ENCODE results near the gene FRMPD1. TPM values are rescaled to one million over a fixed set of nuclear protein-coding genes. Genes with fewer than 3 reads are reported as not detected.

The FRMPD1 gene
- total RNA-seq, 4 donors from 2014 or later, result 0.46 to 1.7 (median 1.0) TPM

DNA sequence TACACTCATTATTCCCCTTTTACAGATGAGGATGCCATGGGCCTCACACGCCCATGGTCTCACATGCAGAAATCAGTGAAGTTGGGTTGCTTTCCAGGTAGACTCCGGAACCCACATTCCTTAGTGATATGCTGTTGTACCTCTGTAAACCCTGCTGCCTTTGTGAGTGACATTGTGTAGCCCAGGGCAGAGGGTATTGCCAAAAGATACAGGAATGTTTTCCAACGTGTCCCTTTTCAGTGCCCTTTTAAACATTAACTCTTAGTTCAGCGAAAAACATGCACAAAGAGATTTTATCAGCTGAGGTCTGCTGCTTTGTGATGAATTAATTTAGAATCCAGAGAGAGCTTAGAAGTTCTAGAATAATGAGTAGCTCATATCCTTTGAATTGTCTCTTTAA, 64.5 kb downstream of the FRMPD1 start:
- in situ Hi-C loops (cut with MboI; ENCODE audit: low sequenced_read_pairs in 4 of 4), result no loop called here
- H3K9me3 ChIP-seq, result no peaks in the 10 kb centered on the region
- no peak for DNase-seq
- intact Hi-C loops (cut with DNase I; ENCODE audit: low total_unique reads), result no loop called here
- ATAC-seq, result no peak
- H3K4me3 ChIP-seq, result no peak overlapping the region
- TF ChIP-seq POLR2A (IDR thresholded peaks at IDR 0.05), result no peak
- TF ChIP-seq, protein P1, sequence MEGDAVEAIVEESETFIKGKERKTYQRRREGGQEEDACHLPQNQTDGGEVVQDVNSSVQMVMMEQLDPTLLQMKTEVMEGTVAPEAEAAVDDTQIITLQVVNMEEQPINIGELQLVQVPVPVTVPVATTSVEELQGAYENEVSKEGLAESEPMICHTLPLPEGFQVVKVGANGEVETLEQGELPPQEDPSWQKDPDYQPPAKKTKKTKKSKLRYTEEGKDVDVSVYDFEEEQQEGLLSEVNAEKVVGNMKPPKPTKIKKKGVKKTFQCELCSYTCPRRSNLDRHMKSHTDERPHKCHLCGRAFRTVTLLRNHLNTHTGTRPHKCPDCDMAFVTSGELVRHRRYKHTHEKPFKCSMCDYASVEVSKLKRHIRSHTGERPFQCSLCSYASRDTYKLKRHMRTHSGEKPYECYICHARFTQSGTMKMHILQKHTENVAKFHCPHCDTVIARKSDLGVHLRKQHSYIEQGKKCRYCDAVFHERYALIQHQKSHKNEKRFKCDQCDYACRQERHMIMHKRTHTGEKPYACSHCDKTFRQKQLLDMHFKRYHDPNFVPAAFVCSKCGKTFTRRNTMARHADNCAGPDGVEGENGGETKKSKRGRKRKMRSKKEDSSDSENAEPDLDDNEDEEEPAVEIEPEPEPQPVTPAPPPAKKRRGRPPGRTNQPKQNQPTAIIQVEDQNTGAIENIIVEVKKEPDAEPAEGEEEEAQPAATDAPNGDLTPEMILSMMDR (IDR thresholded peaks at IDR 0.05 in 4 of 5, conservative IDR thresholded peaks at IDR 0.05 in 1 of 5), result no peak
- no peaks in the 10 kb centered on the region for H3K27me3 ChIP-seq
- H3K27ac ChIP-seq, result no peak overlapping the region
- no peaks in the 10 kb centered on the region for H3K4me1 ChIP-seq
- H3K36me3 ChIP-seq, result no peaks in the 10 kb centered on the region

DNA sequence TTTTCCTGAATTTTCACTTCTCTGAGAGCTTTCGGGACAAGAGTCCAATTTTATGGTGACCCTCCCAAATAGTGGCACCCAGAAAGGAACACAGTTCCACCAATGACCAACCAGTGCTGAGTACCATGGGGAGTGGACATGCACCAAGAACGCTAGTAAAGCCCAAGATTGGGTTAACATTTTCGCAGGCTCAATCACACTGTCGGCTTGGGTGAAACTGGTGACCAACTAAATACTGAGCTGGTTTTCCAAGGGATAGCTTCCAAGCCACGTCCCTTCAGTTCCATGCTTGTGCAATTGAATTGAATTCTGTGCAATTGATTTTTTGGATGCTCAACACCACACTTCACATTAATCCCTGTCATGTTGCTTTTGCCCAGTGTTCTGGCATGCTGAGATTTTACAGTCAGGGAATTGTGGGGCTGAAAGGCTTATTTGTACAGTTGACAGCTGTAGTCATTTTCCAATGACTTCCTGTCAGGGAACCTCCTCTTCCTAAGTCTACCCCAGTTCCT, 65.3 kb downstream of the FRMPD1 start:
- DNase-seq (no peak), ATAC-seq (no peak)
- H3K9me3 ChIP-seq, result no peaks in the 10 kb centered on the region
- H3K27me3 ChIP-seq, result no peaks in the 10 kb centered on the region
- H3K36me3 ChIP-seq, result no peaks in the 10 kb centered on the region
- in situ Hi-C loops (cut with MboI; ENCODE audit: low sequenced_read_pairs in 4 of 4) (no loop called here), intact Hi-C loops (cut with DNase I; ENCODE audit: low total_unique reads) (no loop called here)
- H3K27ac ChIP-seq, result no peak overlapping the region
- no peaks in the 10 kb centered on the region for H3K4me1 ChIP-seq
- no peak overlapping the region for H3K4me3 ChIP-seq
- TF ChIP-seq, protein P1 (IDR thresholded peaks at IDR 0.05 in 4 of 5, conservative IDR thresholded peaks at IDR 0.05 in 1 of 5), result no peak

DNA sequence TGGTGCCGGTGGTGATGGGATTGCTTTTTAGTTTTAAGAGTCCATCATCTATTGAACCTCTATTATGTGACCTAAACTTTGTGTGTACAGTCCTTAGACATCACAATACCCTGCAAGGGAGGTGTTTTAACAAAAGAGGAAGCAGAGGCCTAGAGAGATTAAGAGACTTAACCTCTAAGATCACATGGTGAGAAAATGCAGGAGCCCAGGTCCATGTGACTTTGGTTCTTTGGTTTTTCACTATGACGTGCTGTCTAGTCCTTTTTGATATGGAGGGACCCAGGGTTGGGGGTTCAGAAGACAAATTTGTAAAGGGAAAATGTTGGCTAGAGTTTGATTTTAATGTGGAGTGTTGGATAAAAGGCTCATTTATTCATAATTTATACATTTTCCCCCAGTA, 68.8 kb downstream of the FRMPD1 start:
- no peak overlapping the region for H3K27ac ChIP-seq
- no peaks in the 10 kb centered on the region for H3K27me3 ChIP-seq
- H3K4me3 ChIP-seq, result no peak overlapping the region
- H3K9me3 ChIP-seq, result no peaks in the 10 kb centered on the region
- intact Hi-C loops (cut with DNase I; ENCODE audit: low total_unique reads) (no loop called here), in situ Hi-C loops (cut with MboI; ENCODE audit: low sequenced_read_pairs in 4 of 4) (no loop called here)
- H3K4me1 ChIP-seq, result no peaks in the 10 kb centered on the region
- ATAC-seq (no peak), DNase-seq (no peak)
- no peak for TF ChIP-seq POLR2A (IDR thresholded peaks at IDR 0.05)
- TF ChIP-seq, protein P1 (IDR thresholded peaks at IDR 0.05 in 4 of 5, conservative IDR thresholded peaks at IDR 0.05 in 1 of 5), result no peak
- H3K36me3 ChIP-seq, result no peaks in the 10 kb centered on the region

DNA sequence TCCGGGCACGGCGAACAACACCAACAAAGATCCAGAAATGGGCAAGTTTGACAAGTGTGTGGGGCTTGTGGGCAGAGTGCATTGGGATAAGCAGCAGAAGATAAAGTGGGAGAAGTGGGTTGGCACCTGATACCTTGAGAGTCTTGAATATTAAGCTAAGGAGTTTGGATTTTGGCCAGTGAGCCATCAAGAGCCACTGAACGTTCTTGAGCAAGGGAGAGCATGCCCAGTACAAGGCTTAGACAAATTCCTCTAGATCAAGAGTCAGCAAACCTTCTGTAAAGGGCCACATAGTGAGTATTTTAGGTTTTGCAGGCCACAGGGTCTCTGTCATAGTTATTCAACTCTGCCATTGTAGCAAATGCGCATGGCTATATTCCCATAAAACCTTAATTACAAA, 76.3 kb downstream of the FRMPD1 start:
- H3K9me3 ChIP-seq, result no peaks in the 10 kb centered on the region
- in situ Hi-C loops (cut with MboI; ENCODE audit: low sequenced_read_pairs in 4 of 4), result no loop called here
- DNase-seq (no peak), ATAC-seq (no peak)
- no peaks in the 10 kb centered on the region for H3K27me3 ChIP-seq
- H3K36me3 ChIP-seq, result no peaks in the 10 kb centered on the region
- H3K4me1 ChIP-seq, result no peaks in the 10 kb centered on the region
- TF ChIP-seq, protein P1 (IDR thresholded peaks at IDR 0.05 in 4 of 5, conservative IDR thresholded peaks at IDR 0.05 in 1 of 5), result no peak
- no peak for TF ChIP-seq POLR2A (IDR thresholded peaks at IDR 0.05)
- no peak overlapping the region for H3K27ac ChIP-seq
- H3K4me3 ChIP-seq, result no peak overlapping the region
- intact Hi-C loops (cut with DNase I; ENCODE audit: low total_unique reads), result no loop called here

DNA sequence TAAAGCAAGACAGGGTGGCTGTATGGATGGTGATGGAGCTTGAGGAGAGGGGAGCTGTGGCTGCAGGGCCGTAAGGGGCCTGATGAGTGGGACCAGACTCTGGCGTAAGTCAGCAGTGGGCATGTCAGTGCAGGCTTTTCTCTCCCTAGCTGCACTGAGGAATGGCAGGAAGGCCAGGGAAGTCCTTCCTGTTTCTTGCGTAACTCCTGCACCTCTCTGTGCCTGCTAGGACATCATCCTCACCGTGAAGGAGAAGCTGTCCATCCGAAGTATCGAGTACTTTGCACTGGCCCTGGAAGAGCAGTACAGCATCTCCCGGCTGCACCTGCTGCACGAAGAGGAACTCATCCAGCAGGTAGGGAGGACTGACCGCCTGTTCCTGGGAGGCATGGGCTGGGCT, 78.7 kb downstream of the FRMPD1 start:
- in situ Hi-C loops (cut with MboI; ENCODE audit: low sequenced_read_pairs in 4 of 4) (no loop called here), intact Hi-C loops (cut with DNase I; ENCODE audit: low total_unique reads) (no loop called here)
- Histone ChIP-seq H3K27ac (no peak overlapping the region), H3K36me3 (no peaks in the 10 kb centered on the region), H3K4me1 (no peaks in the 10 kb centered on the region), H3K27me3 (no peaks in the 10 kb centered on the region), H3K9me3 (no peaks in the 10 kb centered on the region), H3K4me3 (no peak overlapping the region)
- DNase-seq, result no peak
- TF ChIP-seq, protein P1 (IDR thresholded peaks at IDR 0.05 in 4 of 5, conservative IDR thresholded peaks at IDR 0.05 in 1 of 5), result no peak
- TF ChIP-seq POLR2A (IDR thresholded peaks at IDR 0.05), result no peak
- ATAC-seq, result no peak

All from gastrocnemius medialis (tissue), 4 donors.